ENCODE data around the gene APOA1.

APOA1 gene

GRCh38 chr11:116837231-116838091 is at the start of gene APOA1:
Gene APOA1 (minus strand): TSS chr11:116837622. CDS start chr11:116837387, 235 bp downstream.
- H3K79me2 ChIP-seq (ENCODE audit: insufficient read depth, low read length), result no peaks in the 10 kb centered on the region

DNA sequence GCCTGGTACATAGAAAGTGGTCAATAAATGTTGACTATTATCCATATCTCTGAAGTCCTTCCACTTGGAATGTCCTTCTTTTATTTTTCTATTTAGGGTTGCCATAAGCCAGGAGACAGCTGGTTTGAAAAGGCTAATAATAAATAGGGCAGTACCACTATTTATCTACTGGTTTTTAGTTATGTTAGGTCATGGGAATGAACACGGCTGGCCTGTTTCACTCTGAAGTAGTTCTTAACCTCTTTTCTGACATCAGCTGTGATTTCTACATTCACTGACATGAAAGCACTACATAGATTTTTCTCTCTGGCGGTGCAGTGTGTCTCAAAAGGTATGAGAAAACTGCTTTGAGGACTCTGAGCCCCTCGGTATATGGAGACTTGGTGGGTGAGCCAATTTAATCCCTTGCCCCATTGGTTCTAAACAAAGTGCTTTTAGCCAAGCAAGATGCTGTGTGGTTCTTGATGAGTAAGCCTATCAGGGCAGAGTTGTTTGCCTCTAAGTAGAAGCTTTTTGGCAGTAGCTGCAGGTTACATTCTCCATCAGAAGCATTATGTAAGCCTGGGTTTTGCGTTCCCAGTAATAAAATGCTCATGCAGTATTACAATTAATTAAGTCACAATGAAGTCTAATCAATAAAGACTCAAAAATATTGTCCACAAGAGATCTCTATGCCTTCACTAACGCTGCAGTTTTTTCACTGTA is 48.7 kb upstream of the APOA1 start:
- ATAC-seq (ENCODE audit: insufficient read depth, low read depth) (no peak), DNase-seq (no peak)
- TF ChIP-seq CTCF (IDR thresholded peaks at IDR 0.05; ENCODE audit: borderline replicate concordance, extremely low read depth, low read length, poor library complexity, severe bottlenecking) (no peak), EZH2 (IDR thresholded peaks at IDR 0.05; ENCODE audit: borderline replicate concordance, low read depth, low read length, severe bottlenecking) (no peak)
- Histone ChIP-seq H3K79me2 (ENCODE audit: insufficient read depth, low read length) (no peaks in the 10 kb centered on the region), H3K4me3 (ENCODE audit: low read depth in 1 of 2, low read length in 2 of 2) (no peak overlapping the region), H3K36me3 (ENCODE audit: insufficient read depth, low read length) (no peaks in the 10 kb centered on the region; the same call in 1 of the 2 replicates), H2AFZ (ENCODE audit: low read depth, low read length) (no peak overlapping the region), H3K27me3 (ENCODE audit: insufficient read depth, low read length, poor library complexity) (no peaks in the 10 kb centered on the region), H3K4me2 (ENCODE audit: insufficient read depth, low read length) (no peak overlapping the region), H3K4me1 (ENCODE audit: insufficient read depth, low read length) (no peaks in the 10 kb centered on the region), H3K9me3 (ENCODE audit: insufficient read depth, low read length, severe bottlenecking) (no peaks in the 10 kb centered on the region), H3K27ac (ENCODE audit: low read length) (no peak overlapping the region), H3K9ac (ENCODE audit: low read depth, low read length) (no peak overlapping the region), H4K20me1 (ENCODE audit: insufficient read depth, low read length) (no peaks in the 10 kb centered on the region)

More at GRCh38 chr11:116837231-116838091, at the start of gene APOA1:
- no peak for TF ChIP-seq EZH2 (IDR thresholded peaks at IDR 0.05; ENCODE audit: borderline replicate concordance, low read depth, low read length, severe bottlenecking)
- no peak for TF ChIP-seq CTCF (IDR thresholded peaks at IDR 0.05; ENCODE audit: borderline replicate concordance, extremely low read depth, low read length, poor library complexity, severe bottlenecking)
- Histone ChIP-seq H3K27ac (ENCODE audit: low read length) (peak within 1 kb of the TSS; percentile 87), H3K4me3 (ENCODE audit: low read depth in 1 of 2, low read length in 2 of 2) (peak within 1 kb of the TSS in 1 of 2 experiments; percentile 69; a peak in 2 of 4 replicates), H3K27me3 (ENCODE audit: insufficient read depth, low read length, poor library complexity) (no peaks in the 10 kb centered on the region), H3K4me2 (ENCODE audit: insufficient read depth, low read length) (peak within 1 kb of the TSS; percentile 87), H2AFZ (ENCODE audit: low read depth, low read length) (peak within 1 kb of the TSS; percentile 90), H3K4me1 (ENCODE audit: insufficient read depth, low read length) (peaks cover 21% of the 10 kb centered on the region), H3K9me3 (ENCODE audit: insufficient read depth, low read length, severe bottlenecking) (no peaks in the 10 kb centered on the region), H4K20me1 (ENCODE audit: insufficient read depth, low read length) (no peaks in the 10 kb centered on the region), H3K9ac (ENCODE audit: low read depth, low read length) (peak within 1 kb of the TSS; percentile 77), H3K36me3 (ENCODE audit: insufficient read depth, low read length) (no peaks in the 10 kb centered on the region)
- DNase-seq, result no peak
- no peak for ATAC-seq (ENCODE audit: insufficient read depth, low read depth)

DNA sequence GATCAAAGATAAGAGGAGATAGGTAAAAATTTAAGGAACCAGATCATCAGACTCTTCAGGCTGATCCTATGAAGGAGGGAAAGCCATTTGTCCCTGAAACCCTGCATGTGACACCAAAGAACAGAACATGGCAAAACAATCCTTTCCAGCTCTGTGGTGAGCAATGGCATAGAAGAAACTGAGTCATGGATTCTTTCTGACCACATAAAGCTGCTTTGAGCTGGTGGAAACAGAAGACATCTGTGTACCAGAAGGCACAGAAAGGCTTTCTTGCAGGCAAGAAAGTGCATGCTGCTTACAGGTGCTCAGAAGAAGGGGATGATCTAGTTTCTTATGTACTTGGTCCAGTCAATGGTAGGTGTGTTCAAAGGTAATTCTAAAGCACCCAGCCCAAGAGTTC is 45.0 kb upstream of the APOA1 start:
- no peak for ATAC-seq (ENCODE audit: insufficient read depth, low read depth)
- H3K4me3 ChIP-seq (ENCODE audit: low read depth in 1 of 2, low read length in 2 of 2), result no peak overlapping the region
- no peak overlapping the region for H3K4me2 ChIP-seq (ENCODE audit: insufficient read depth, low read length)
- H2AFZ ChIP-seq (ENCODE audit: low read depth, low read length), result no peak overlapping the region
- no peaks in the 10 kb centered on the region for H3K9me3 ChIP-seq (ENCODE audit: insufficient read depth, low read length, severe bottlenecking)
- H3K9ac ChIP-seq (ENCODE audit: low read depth, low read length), result no peak overlapping the region
- TF ChIP-seq EZH2 (IDR thresholded peaks at IDR 0.05; ENCODE audit: borderline replicate concordance, low read depth, low read length, severe bottlenecking) (no peak), CTCF (IDR thresholded peaks at IDR 0.05; ENCODE audit: borderline replicate concordance, extremely low read depth, low read length, poor library complexity, severe bottlenecking) (no peak)
- no peaks in the 10 kb centered on the region for H3K4me1 ChIP-seq (ENCODE audit: insufficient read depth, low read length)
- H3K27me3 ChIP-seq (ENCODE audit: insufficient read depth, low read length, poor library complexity), result no peaks in the 10 kb centered on the region
- H3K79me2 ChIP-seq (ENCODE audit: insufficient read depth, low read length), result no peaks in the 10 kb centered on the region
- no peak overlapping the region for H3K27ac ChIP-seq (ENCODE audit: low read length)
- no peak for DNase-seq
- no peaks in the 10 kb centered on the region for H4K20me1 ChIP-seq (ENCODE audit: insufficient read depth, low read length)
- no peaks in the 10 kb centered on the region for H3K36me3 ChIP-seq (ENCODE audit: insufficient read depth, low read length)
